Peyer's patch (tissue), 4 donors: ENCODE results near the gene HNRNPA2B1. TPM values are rescaled to one million over a fixed set of nuclear protein-coding genes. Genes with fewer than 3 reads are reported as not detected.
A peak's percentile ranks its signal among the peaks of the same experiment; 100 is the strongest.
"Not testable (repeated sequence)": the region's sequence is repeated elsewhere in the genome, so short reads cannot be mapped to it uniquely, and the experiment has no call there.

Source experiments
- DNase-seq, 3 donors: peaks; one replicate each; pipeline ENCODE4 v3.0.0-alpha.2; 2017 to 2019
- H3K27ac ChIP-seq, 4 donors: fragments of 200-600 bp; sonication (generic); one replicate each; pipeline ENCODE4 v1.5.1; 2016 to 2019
- H3K27me3 ChIP-seq, 2 donors: fragments of 200-600 bp; sonication (generic); one replicate each; pipeline ENCODE4 v1.5.1; 2019
- H3K36me3 ChIP-seq, 3 donors: fragments of 200-600 bp; sonication (generic); one replicate each; pipeline ENCODE4 v1.5.1; 2016 to 2019
- H3K4me1 ChIP-seq, 4 donors: fragments of 200-600 bp; sonication (generic); one replicate each; pipeline ENCODE4 v1.5.1; 2016 to 2019
- H3K4me3 ChIP-seq, 4 donors: fragments of 200-600 bp; sonication (generic); 1 replicate in 3 of 4; 2 replicates in 1 of 4; pipeline ENCODE4 v1.5.1; 2016 to 2019; ENCODE audit warnings: mild to moderate bottlenecking in 1 of 4
- H3K9me3 ChIP-seq, 4 donors: fragments of 200-600 bp; sonication (generic); one replicate each; pipeline ENCODE4 v1.5.1; 2016 to 2019; ENCODE audit warnings: mild to moderate bottlenecking in 1 of 4
- CTCF ChIP-seq, 6 experiments: fragments of 450-650 bp in 4 of 6; fragments of 200-600 bp in 2 of 6; sonication (generic) in 1 of 6; IDR thresholded peaks; one replicate each; pipeline ENCODE4 v1.5.1; 2017 to 2019; ENCODE audit warnings: antibody characterized with exemption in 6 of 6, mild to moderate bottlenecking in 3 of 6, moderate library complexity in 1 of 6
- POLR2A ChIP-seq, 2 donors: fragments of 450-650 bp; IDR thresholded peaks; one replicate each; pipeline ENCODE4 v1.5.1; 2017; ENCODE audit warnings: antibody characterized with exemption in 2 of 2, mild to moderate bottlenecking in 2 of 2, moderate library complexity in 2 of 2
- total RNA-seq, 4 donors: library from RNA; depleted of rRNA; stranded (reverse); fragments of >200 nt; gene quantifications; one replicate each; pipeline ENCODE4 v1.1.0, GENCODE V29; 2016

The HNRNPA2B1 gene
- total RNA-seq, 4 donors from 2014 or later: 184 to 526 (median 228) TPM

GRCh38 chr7:26195867-26196657 is 4.5 kb downstream of the HNRNPA2B1 start:
- peaks cover 0 to 66% (median 0%) of the 10 kb centered on the region in 3 donors for H3K36me3 ChIP-seq
- H3K27ac ChIP-seq: peak overlapping the region in 2 of 4 donors; percentile 6 to 8
- TF ChIP-seq POLR2A (IDR thresholded peaks at IDR 0.05) (no peak), CTCF (IDR thresholded peaks at IDR 0.05) (no peak)
- DNase-seq: no peak
- no peaks in the 10 kb centered on the region for H3K27me3 ChIP-seq
- peaks cover 6 to 58% (median 27%) of the 10 kb centered on the region in 4 donors for H3K4me1 ChIP-seq
- H3K4me3 ChIP-seq: peak overlapping the region in 3 of 4 donors; percentile 1 to 100 (median 14)
- no peaks in the 10 kb centered on the region for H3K9me3 ChIP-seq

DNA sequence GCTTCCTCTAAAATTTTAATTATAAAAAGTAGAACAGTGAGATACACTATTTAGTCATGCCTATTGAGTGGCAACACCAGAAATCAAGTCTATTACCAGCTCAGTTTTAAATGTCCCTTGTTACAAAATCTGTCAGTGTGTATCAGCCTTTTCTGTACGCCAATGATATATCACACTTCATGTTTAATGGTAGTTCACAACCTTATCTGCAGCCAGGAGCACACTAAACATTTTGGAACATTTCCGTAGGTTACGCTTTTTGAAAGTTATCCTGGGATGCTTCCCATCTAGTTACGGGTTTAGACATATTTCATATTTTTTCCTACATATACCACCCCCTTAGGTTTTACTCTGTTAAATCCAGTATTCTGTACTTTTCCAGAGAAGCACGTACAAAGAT is 5.4 kb downstream of the HNRNPA2B1 start:
- Histone ChIP-seq H3K4me3 (no peak overlapping the region), H3K27ac (peak overlapping the region in 1 of 4 donors; percentile 6), H3K4me1 (peaks cover 6 to 58% (median 27%) of the 10 kb centered on the region in 4 donors)

GRCh38 chr7:26194764-26195163 is 5.8 kb downstream of the HNRNPA2B1 start:
- DNase-seq, H3K9me3 ChIP-seq, H3K27ac ChIP-seq, H3K27me3 ChIP-seq, H3K4me3 ChIP-seq: not testable (repeated sequence)
- H3K4me1 ChIP-seq: peaks cover 6 to 58% (median 27%) of the 10 kb centered on the region in 4 donors
- H3K36me3 ChIP-seq: peaks cover 0 to 79% (median 7%) of the 10 kb centered on the region in 3 donors

More for the DNA sequence above, 5.4 kb downstream of the HNRNPA2B1 start:
- DNase-seq: no peak
- Histone ChIP-seq H3K36me3 (peaks cover 0 to 75% (median 6%) of the 10 kb centered on the region in 3 donors), H3K27me3 (no peaks in the 10 kb centered on the region), H3K9me3 (no peaks in the 10 kb centered on the region)
- no peak for TF ChIP-seq POLR2A (IDR thresholded peaks at IDR 0.05)
- TF ChIP-seq CTCF (IDR thresholded peaks at IDR 0.05): no peak

DNA sequence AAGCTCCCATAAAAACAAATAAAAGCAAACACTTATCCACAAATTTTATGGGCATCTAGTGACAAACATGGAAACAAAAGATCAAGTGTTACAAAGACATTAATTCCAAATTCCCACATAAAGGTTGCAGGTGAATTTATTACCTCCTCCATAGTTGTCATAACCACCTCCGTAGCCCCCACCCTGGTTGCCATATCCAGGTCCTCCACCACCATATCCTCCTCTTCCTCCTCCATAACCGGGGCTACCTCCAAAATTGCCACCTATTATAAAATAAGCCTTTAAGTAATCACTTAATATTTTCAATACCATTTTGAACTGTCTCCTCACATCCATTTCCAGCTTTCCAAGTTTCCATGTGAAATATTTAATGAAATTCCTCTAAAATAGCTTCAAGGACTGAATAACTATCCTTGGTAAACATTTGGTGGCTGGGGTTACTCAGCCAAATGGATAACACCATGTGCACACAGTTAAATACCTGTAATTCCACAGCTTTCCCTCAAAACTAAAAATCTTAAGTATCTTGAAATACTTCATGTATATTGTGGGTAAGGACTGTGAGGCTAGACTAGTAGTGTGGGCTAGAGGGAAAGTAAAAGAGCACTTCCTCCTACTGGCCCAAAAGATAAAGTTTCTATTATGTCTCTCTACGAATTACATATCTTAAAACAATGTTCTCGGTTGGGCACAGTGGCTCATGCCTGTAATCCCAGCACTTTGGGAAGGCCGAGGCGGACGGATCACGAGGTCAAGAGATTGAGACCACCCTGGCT is 6.9 kb downstream of the HNRNPA2B1 start:
- Histone ChIP-seq H3K27ac (peak overlapping the region in 1 of 4 donors; percentile 48), H3K27me3 (no peaks in the 10 kb centered on the region), H3K4me1 (peaks cover 6 to 58% (median 27%) of the 10 kb centered on the region in 4 donors), H3K9me3 (no peaks in the 10 kb centered on the region), H3K36me3 (peaks cover 0 to 91% (median 7%) of the 10 kb centered on the region in 3 donors), H3K4me3 (no peak overlapping the region)
- TF ChIP-seq POLR2A (IDR thresholded peaks at IDR 0.05): no peak
- no peak for TF ChIP-seq CTCF (IDR thresholded peaks at IDR 0.05)
- no peak for DNase-seq

- peaks cover 0 to 93% (median 7%) of the 10 kb centered on the region in 3 donors for H3K36me3 ChIP-seq
- no peak overlapping the region for H3K4me3 ChIP-seq
- no peaks in the 10 kb centered on the region for H3K9me3 ChIP-seq
- H3K27me3 ChIP-seq: no peaks in the 10 kb centered on the region
- H3K27ac ChIP-seq: no peak overlapping the region
- peaks cover 6 to 57% (median 27%) of the 10 kb centered on the region in 4 donors for H3K4me1 ChIP-seq
- DNase-seq: no peak
- TF ChIP-seq CTCF (IDR thresholded peaks at IDR 0.05) (no peak), POLR2A (IDR thresholded peaks at IDR 0.05) (no peak)
These were observed 8.0 kb downstream of the HNRNPA2B1 start for GRCh38 chr7:26192485-26193087.
